ENCODE data around the gene MTHFD1L. TPM values are rescaled to one million over a fixed set of nuclear protein-coding genes. Genes with fewer than 3 reads are reported as not detected.

MTHFD1L gene
- total RNA-seq, 1 experiment from 2014 or later, result 47.8 TPM

DNA sequence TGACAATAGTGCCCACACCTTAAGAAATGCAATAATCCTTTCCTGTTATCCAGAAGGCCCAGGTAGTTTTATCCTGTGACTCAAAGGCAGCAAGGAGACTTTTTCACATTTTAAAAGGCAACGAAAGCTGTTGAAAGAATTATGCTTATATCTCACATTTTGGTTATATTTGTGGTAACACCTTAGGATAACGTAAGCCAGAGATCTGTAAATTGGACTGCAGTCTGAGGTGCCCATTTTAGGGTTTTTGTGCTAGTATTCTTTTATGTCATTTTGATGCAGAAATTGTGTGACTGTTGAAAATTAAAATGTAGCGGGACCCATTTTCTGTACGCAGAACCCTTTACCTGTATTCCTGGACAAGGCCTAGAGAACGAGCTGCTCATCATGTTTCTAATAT, 24.3 kb upstream of the MTHFD1L start:
- DNase-seq, result no peak
- Mint-ChIP-seq H3K9me3 (ENCODE audit: low read depth, unreplicated experiment) (no peaks in the 10 kb centered on the region), H3K27me3 (ENCODE audit: unreplicated experiment) (no peaks in the 10 kb centered on the region), H3K27ac (ENCODE audit: unreplicated experiment) (no peak overlapping the region), H3K4me1 (ENCODE audit: low read depth, unreplicated experiment) (no peaks in the 10 kb centered on the region), H3K36me3 (ENCODE audit: insufficient read depth, unreplicated experiment) (no peaks in the 10 kb centered on the region), H3K4me3 (ENCODE audit: low read depth, unreplicated experiment) (no peak overlapping the region)
- no TSS peak for BruUV-seq (replicated peaks)
- intact Hi-C loops (cut with micrococcal nuclease; ENCODE audit: unreplicated experiment), result no loop called here
- TF ChIP-seq, protein P1, sequence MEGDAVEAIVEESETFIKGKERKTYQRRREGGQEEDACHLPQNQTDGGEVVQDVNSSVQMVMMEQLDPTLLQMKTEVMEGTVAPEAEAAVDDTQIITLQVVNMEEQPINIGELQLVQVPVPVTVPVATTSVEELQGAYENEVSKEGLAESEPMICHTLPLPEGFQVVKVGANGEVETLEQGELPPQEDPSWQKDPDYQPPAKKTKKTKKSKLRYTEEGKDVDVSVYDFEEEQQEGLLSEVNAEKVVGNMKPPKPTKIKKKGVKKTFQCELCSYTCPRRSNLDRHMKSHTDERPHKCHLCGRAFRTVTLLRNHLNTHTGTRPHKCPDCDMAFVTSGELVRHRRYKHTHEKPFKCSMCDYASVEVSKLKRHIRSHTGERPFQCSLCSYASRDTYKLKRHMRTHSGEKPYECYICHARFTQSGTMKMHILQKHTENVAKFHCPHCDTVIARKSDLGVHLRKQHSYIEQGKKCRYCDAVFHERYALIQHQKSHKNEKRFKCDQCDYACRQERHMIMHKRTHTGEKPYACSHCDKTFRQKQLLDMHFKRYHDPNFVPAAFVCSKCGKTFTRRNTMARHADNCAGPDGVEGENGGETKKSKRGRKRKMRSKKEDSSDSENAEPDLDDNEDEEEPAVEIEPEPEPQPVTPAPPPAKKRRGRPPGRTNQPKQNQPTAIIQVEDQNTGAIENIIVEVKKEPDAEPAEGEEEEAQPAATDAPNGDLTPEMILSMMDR (IDR thresholded peaks at IDR 0.05; ENCODE audit: unreplicated experiment), result no peak
- CTCF ChIA-PET, result no interaction called here

DNA sequence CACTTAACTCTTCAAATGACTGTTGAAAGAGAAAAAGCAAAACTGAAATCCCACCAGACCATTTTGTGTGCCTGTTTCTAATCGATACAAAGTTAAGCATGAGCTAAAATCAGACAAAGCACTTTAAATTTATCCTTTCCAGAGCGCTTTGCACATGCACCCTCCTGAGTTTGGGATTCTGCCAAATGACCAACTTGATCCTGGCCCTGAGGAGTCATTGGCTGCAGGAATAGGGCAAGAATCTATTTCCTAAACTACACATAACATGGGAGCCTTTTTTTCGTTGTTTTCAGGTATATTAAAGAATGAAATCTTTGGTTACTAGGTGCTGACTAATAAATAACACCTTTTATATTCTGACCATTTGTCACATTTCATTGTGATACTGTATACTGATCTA, 23.8 kb upstream of the MTHFD1L start:
- no peak overlapping the region for H3K4me3 Mint-ChIP-seq (ENCODE audit: low read depth, unreplicated experiment)
- no peaks in the 10 kb centered on the region for H3K4me1 Mint-ChIP-seq (ENCODE audit: low read depth, unreplicated experiment)
- no peaks in the 10 kb centered on the region for H3K36me3 Mint-ChIP-seq (ENCODE audit: insufficient read depth, unreplicated experiment)
- no peak overlapping the region for H3K27ac Mint-ChIP-seq (ENCODE audit: unreplicated experiment)
- no peaks in the 10 kb centered on the region for H3K9me3 Mint-ChIP-seq (ENCODE audit: low read depth, unreplicated experiment)
- CTCF ChIA-PET, result no interaction called here
- no peak for DNase-seq
- H3K27me3 Mint-ChIP-seq (ENCODE audit: unreplicated experiment), result no peaks in the 10 kb centered on the region
- intact Hi-C loops (cut with micrococcal nuclease; ENCODE audit: unreplicated experiment), result no loop called here
- TF ChIP-seq, protein P1 (IDR thresholded peaks at IDR 0.05; ENCODE audit: unreplicated experiment), result no peak
- BruUV-seq (replicated peaks), result no TSS peak

DNA sequence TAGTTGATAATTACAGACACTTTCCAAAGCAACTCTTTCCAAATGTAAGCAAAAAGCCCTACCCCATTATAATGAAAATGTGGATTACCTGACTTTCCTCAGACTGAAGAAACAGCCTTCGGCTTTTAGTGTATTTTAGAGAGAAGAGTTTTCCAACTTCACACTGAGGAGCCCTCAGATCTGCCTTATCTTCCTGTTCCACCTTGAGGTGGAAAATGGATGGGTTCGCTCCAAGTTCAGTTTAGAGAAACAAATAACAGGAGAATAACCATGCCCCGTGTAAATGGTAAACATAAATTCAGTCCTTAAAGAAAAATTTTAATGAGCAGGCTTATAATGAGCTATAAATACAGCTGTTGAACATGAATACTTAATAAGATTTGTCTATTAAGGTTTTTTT, 21.1 kb upstream of the MTHFD1L start:
- H3K36me3 Mint-ChIP-seq (ENCODE audit: insufficient read depth, unreplicated experiment), result no peaks in the 10 kb centered on the region
- no peak overlapping the region for H3K4me3 Mint-ChIP-seq (ENCODE audit: low read depth, unreplicated experiment)
- CTCF ChIA-PET, result no interaction called here
- intact Hi-C loops (cut with micrococcal nuclease; ENCODE audit: unreplicated experiment), result no loop called here
- DNase-seq, result no peak
- no TSS peak for BruUV-seq (replicated peaks)
- no peak overlapping the region for H3K27ac Mint-ChIP-seq (ENCODE audit: unreplicated experiment)
- H3K4me1 Mint-ChIP-seq (ENCODE audit: low read depth, unreplicated experiment), result no peaks in the 10 kb centered on the region
- no peaks in the 10 kb centered on the region for H3K27me3 Mint-ChIP-seq (ENCODE audit: unreplicated experiment)
- H3K9me3 Mint-ChIP-seq (ENCODE audit: low read depth, unreplicated experiment), result no peaks in the 10 kb centered on the region
- TF ChIP-seq, protein P1 (IDR thresholded peaks at IDR 0.05; ENCODE audit: unreplicated experiment), result no peak

DNA sequence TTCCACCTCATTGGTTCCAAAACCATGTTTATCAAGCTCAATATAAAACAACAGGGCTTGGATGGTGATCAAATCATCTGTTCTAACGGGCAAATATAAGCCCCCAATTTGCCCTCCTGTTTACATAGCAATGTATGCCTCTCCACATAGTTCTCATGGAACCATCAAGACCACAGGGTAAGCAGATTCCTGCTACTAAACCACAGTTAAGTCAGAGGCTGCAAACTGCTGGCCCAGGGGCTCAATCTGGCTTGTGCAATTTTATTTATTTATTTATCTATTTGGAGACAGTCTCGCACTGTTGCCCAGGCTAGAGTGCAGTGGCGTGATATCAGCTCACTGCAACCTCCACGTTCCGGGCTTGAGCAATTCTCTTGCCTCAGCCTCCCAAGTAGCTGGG, 18.9 kb upstream of the MTHFD1L start:
- Mint-ChIP-seq H3K4me3 (ENCODE audit: low read depth, unreplicated experiment) (no peak overlapping the region), H3K36me3 (ENCODE audit: insufficient read depth, unreplicated experiment) (no peaks in the 10 kb centered on the region), H3K27me3 (ENCODE audit: unreplicated experiment) (no peaks in the 10 kb centered on the region), H3K27ac (ENCODE audit: unreplicated experiment) (no peak overlapping the region), H3K9me3 (ENCODE audit: low read depth, unreplicated experiment) (no peaks in the 10 kb centered on the region), H3K4me1 (ENCODE audit: low read depth, unreplicated experiment) (no peaks in the 10 kb centered on the region)
- no TSS peak for BruUV-seq (replicated peaks)
- no peak for DNase-seq
- intact Hi-C loops (cut with micrococcal nuclease; ENCODE audit: unreplicated experiment), result no loop called here
- TF ChIP-seq, protein P1 (IDR thresholded peaks at IDR 0.05; ENCODE audit: unreplicated experiment), result no peak
- CTCF ChIA-PET, result interaction anchor here (0.6 kb wide), 1 partner anchor 132 kb away, joined by 3 read pairs; no protein-coding TSS in a partner anchor

All from Calu3 (cell line).